GM18511 (cell line): ENCODE results near the gene NFKB1.
"Not testable (repeated sequence)": the region's sequence is repeated elsewhere in the genome, so short reads cannot be mapped to it uniquely, and the experiment has no call there.

Experiments used
- ATAC-seq: cut with Tn5 transposase; IDR thresholded peaks from one replicate; pipeline ENCODE4 v1.9.1; 2021; ENCODE audit warnings: mild to moderate bottlenecking, moderate library complexity; ENCODE audit not compliant: unreplicated experiment

The NFKB1 gene

GRCh38 chr4:102500696-102501446, at the start of gene NFKB1:
NFKB1 (plus strand) TSS chr4:102501359; CDS start chr4:102525519, 24,160 bp downstream.
- peak; percentile 65 for ATAC-seq

- no peak for ATAC-seq
Observed at GRCh38 chr4:102452854-102453253, 48.3 kb upstream of the NFKB1 start.

GRCh38 chr4:102453827-102454226, 47.3 kb upstream of the NFKB1 start:
- no peak for ATAC-seq

GRCh38 chr4:102454268-102454667, 46.9 kb upstream of the NFKB1 start:
- no peak for ATAC-seq

GRCh38 chr4:102454981-102455685, 46.0 kb upstream of the NFKB1 start:
- no peak for ATAC-seq

GRCh38 chr4:102455750-102456149, 45.4 kb upstream of the NFKB1 start:
- ATAC-seq = no peak

GRCh38 chr4:102466298-102466697, 34.9 kb upstream of the NFKB1 start:
- no peak for ATAC-seq

GRCh38 chr4:102469806-102470205, 31.4 kb upstream of the NFKB1 start:
- no peak for ATAC-seq

- ATAC-seq = no peak
Observed at GRCh38 chr4:102472441-102473013, 28.6 kb upstream of the NFKB1 start.

- ATAC-seq = no peak
Observed at GRCh38 chr4:102473476-102473875, 27.7 kb upstream of the NFKB1 start.

- ATAC-seq = no peak
Observed at GRCh38 chr4:102474736-102475504, 26.2 kb upstream of the NFKB1 start.

GRCh38 chr4:102477657-102478056, 23.5 kb upstream of the NFKB1 start:
- ATAC-seq = no peak

- no peak for ATAC-seq
Observed at GRCh38 chr4:102478186-102478585, 23.0 kb upstream of the NFKB1 start.

- ATAC-seq = not testable (repeated sequence)
Observed at GRCh38 chr4:102479832-102480231, 21.3 kb upstream of the NFKB1 start.

- ATAC-seq = no peak
Observed at GRCh38 chr4:102483120-102483519, 18.0 kb upstream of the NFKB1 start.

GRCh38 chr4:102483990-102484692, 17.0 kb upstream of the NFKB1 start:
- not testable (repeated sequence) for ATAC-seq

- ATAC-seq = no peak
Observed at GRCh38 chr4:102492531-102493241, 8.5 kb upstream of the NFKB1 start.

- peak; percentile 11 for ATAC-seq
Observed at GRCh38 chr4:102493257-102493656, 7.9 kb upstream of the NFKB1 start.

- peak; percentile 75 for ATAC-seq
Observed at GRCh38 chr4:102493794-102494193, 7.4 kb upstream of the NFKB1 start.

- no peak for ATAC-seq
Observed at GRCh38 chr4:102494603-102495002, 6.6 kb upstream of the NFKB1 start.
